DND-41 (cell line): ENCODE data around the gene TTLL11.

Source experiments
- ATAC-seq: fragments of 200-7000 bp; cut with Tn5 transposase; 3 replicates; pipeline ENCODE4 v1.9.1; 2021; ENCODE audit warnings: low read depth; ENCODE audit not compliant: insufficient read depth
- DNase-seq: peaks from one replicate; pipeline ENCODE4 v3.0.0-alpha.2; 2020
- H2AFZ ChIP-seq: 2 replicates; pipeline ENCODE4 v1.6.0; 2012; ENCODE audit warnings: low read depth, low read length
- H3K27ac ChIP-seq: 2 replicates; pipeline ENCODE4 v1.5.1; 2012; ENCODE audit warnings: low read length, inconsistent platforms
- H3K27me3 ChIP-seq: fragments of 200-600 bp; sonication (generic); 2 replicates; pipeline ENCODE4 v1.6.0; 2012; ENCODE audit warnings: low read length, mild to moderate bottlenecking, inconsistent platforms; ENCODE audit not compliant: insufficient read depth, poor library complexity
- H3K36me3 ChIP-seq: 2 replicates; pipeline ENCODE4 v1.5.1; 2012; ENCODE audit warnings: low read length, inconsistent platforms; ENCODE audit not compliant: insufficient read depth
- H3K4me1 ChIP-seq: 2 replicates; pipeline ENCODE4 v1.5.1; 2012; ENCODE audit warnings: mild to moderate bottlenecking, low read length; ENCODE audit not compliant: insufficient read depth
- H3K4me2 ChIP-seq: 2 replicates; pipeline ENCODE4 v1.6.0; 2012; ENCODE audit warnings: mild to moderate bottlenecking, moderate library complexity, low read length, inconsistent platforms; ENCODE audit not compliant: insufficient read depth
- H3K4me3 ChIP-seq, 2 experiments: fragments of 200-600 bp in 1 of 2; shearing (Covaris generic) in 1 of 2; 2 replicates each; pipeline ENCODE4 v1.5.1; 2012 to 2016; ENCODE audit warnings: inconsistent platforms in 2 of 2, low read length in 2 of 2, mild to moderate bottlenecking in 2 of 2, low read depth in 1 of 2, moderate library complexity in 1 of 2
- H3K79me2 ChIP-seq: 2 replicates; pipeline ENCODE4 v1.6.0; 2012; ENCODE audit warnings: low read length, inconsistent platforms; ENCODE audit not compliant: insufficient read depth
- H3K9ac ChIP-seq: 2 replicates; pipeline ENCODE4 v1.6.0; 2012; ENCODE audit warnings: low read depth, mild to moderate bottlenecking, inconsistent platforms, low read length, moderate library complexity
- H3K9me3 ChIP-seq: 2 replicates; pipeline ENCODE4 v1.5.1; 2012; ENCODE audit warnings: low read length, moderate library complexity, mild to moderate bottlenecking, inconsistent platforms; ENCODE audit not compliant: insufficient read depth, severe bottlenecking
- H4K20me1 ChIP-seq: 2 replicates; pipeline ENCODE4 v1.6.0; 2012; ENCODE audit warnings: low read length; ENCODE audit not compliant: insufficient read depth
- CTCF ChIP-seq: IDR thresholded peaks from 2 replicates; pipeline ENCODE4 v1.5.1; 2012; ENCODE audit warnings: borderline replicate concordance, low read length, moderate library complexity, mild to moderate bottlenecking; ENCODE audit not compliant: poor library complexity, severe bottlenecking; ENCODE audit errors: extremely low read depth
- EZH2 ChIP-seq: IDR thresholded peaks from 3 replicates; pipeline ENCODE4 v1.6.1; 2012; ENCODE audit warnings: borderline replicate concordance, low read depth, mild to moderate bottlenecking, moderate library complexity, low read length, inconsistent platforms; ENCODE audit not compliant: severe bottlenecking

The TTLL11 gene

GRCh38 chr9:121776001-121776738 is 316.9 kb downstream of the TTLL11 start:
- DNase-seq (no peak), ATAC-seq (no peak)
- Histone ChIP-seq H2AFZ (no peak overlapping the region), H3K4me3 (no peak overlapping the region), H3K79me2 (no peaks in the 10 kb centered on the region), H3K9me3 (no peaks in the 10 kb centered on the region), H3K27me3 (peaks cover 3% of the 10 kb centered on the region), H3K4me2 (no peak overlapping the region), H3K4me1 (no peaks in the 10 kb centered on the region), H3K36me3 (no peaks in the 10 kb centered on the region), H4K20me1 (no peaks in the 10 kb centered on the region), H3K9ac (no peak overlapping the region), H3K27ac (no peak overlapping the region)
- no peak for TF ChIP-seq CTCF
- no peak for TF ChIP-seq EZH2

GRCh38 chr9:121774715-121775613 is 318.1 kb downstream of the TTLL11 start:
- no peaks in the 10 kb centered on the region for H3K36me3 ChIP-seq

GRCh38 chr9:121773954-121774714 is 319.0 kb downstream of the TTLL11 start:
- Histone ChIP-seq H3K79me2 (no peaks in the 10 kb centered on the region), H3K9me3 (no peaks in the 10 kb centered on the region), H4K20me1 (no peaks in the 10 kb centered on the region), H3K4me3 (no peak overlapping the region), H3K27ac (no peak overlapping the region), H3K4me1 (no peaks in the 10 kb centered on the region), H2AFZ (no peak overlapping the region), H3K4me2 (no peak overlapping the region), H3K27me3 (peaks cover 7% of the 10 kb centered on the region), H3K36me3 (no peaks in the 10 kb centered on the region), H3K9ac (no peak overlapping the region)
- ATAC-seq (no peak), DNase-seq (no peak)
- TF ChIP-seq CTCF (no peak), EZH2 (no peak)

More at GRCh38 chr9:121774715-121775613, 318.1 kb downstream of the TTLL11 start:
- Histone ChIP-seq H3K4me3 (no peak overlapping the region), H3K9me3 (no peaks in the 10 kb centered on the region), H3K27me3 (peaks cover 3% of the 10 kb centered on the region), H3K9ac (no peak overlapping the region), H3K27ac (no peak overlapping the region), H4K20me1 (no peaks in the 10 kb centered on the region), H2AFZ (no peak overlapping the region), H3K4me2 (no peak overlapping the region), H3K79me2 (no peaks in the 10 kb centered on the region), H3K4me1 (no peaks in the 10 kb centered on the region)
- ATAC-seq (no peak), DNase-seq (no peak)
- no peak for TF ChIP-seq CTCF
- no peak for TF ChIP-seq EZH2
